ENCODE results near the gene FBLN1.

- TF ChIP-seq CTCF (IDR thresholded peaks at IDR 0.05) (no peak), EZH2 (IDR thresholded peaks at IDR 0.05; ENCODE audit: borderline replicate concordance, insufficient read depth, low read depth, low read length, poor library complexity, severe bottlenecking) (no peak)
Observed at GRCh38 chr22:45585437-45585755, 82.7 kb downstream of the FBLN1 start.

All from B cell (primary cell).